ENCODE measurements around the gene NRXN2.

Gene NRXN2

GRCh38 chr11:64604458-64605243 lies 118.3 kb downstream of the NRXN2 start:
- Histone ChIP-seq H3K9ac (ENCODE audit: low read length) (no peak overlapping the region), H2AK5ac (ENCODE audit: low read length, severe bottlenecking) (no peak overlapping the region), H3K14ac (ENCODE audit: low read length in 2 of 2) (no peak overlapping the region), H3K4ac (ENCODE audit: low read depth in 1 of 2, low read length in 2 of 2) (no peak overlapping the region), H2BK5ac (ENCODE audit: low read depth, low read length, poor library complexity, severe bottlenecking) (no peak overlapping the region), H2BK12ac (ENCODE audit: low read length in 2 of 2) (no peak overlapping the region), H3K27me3 (ENCODE audit: control insufficient read depth in 1 of 2, insufficient read depth in 1 of 2, low read length in 2 of 2) (peaks cover 35% of the 10 kb centered on the region in 2 experiments), H4K8ac (ENCODE audit: low read length) (no peak overlapping the region), H3K23ac (ENCODE audit: low read length in 2 of 2) (no peak overlapping the region), H2BK120ac (ENCODE audit: low read depth, low read length) (no peak overlapping the region), H3K36me3 (ENCODE audit: control insufficient read depth in 1 of 2, insufficient read depth in 2 of 2, low read depth in 1 of 2, low read length in 2 of 2) (no peaks in the 10 kb centered on the region), H3K4me1 (ENCODE audit: control insufficient read depth, insufficient read depth, low read depth, low read length) (no peaks in the 10 kb centered on the region), H3K4me2 (ENCODE audit: low read length, poor library complexity, severe bottlenecking) (no peak overlapping the region), H3K18ac (ENCODE audit: low read depth in 1 of 2, low read length in 2 of 2) (no peak overlapping the region), H3K9me3 (ENCODE audit: control insufficient read depth, low read length) (no peaks in the 10 kb centered on the region), H3K79me1 (replicated peaks; ENCODE audit: low read length, poor library complexity, severe bottlenecking) (no peaks in the 10 kb centered on the region), H2AFZ (ENCODE audit: low read depth, low read length) (no peak overlapping the region), H4K91ac (ENCODE audit: low read length) (no peak overlapping the region), H3K27ac (ENCODE audit: low read length, poor library complexity, severe bottlenecking) (no peak overlapping the region), H2BK15ac (ENCODE audit: low read depth, poor library complexity, severe bottlenecking) (no peak overlapping the region), H3K4me3 (ENCODE audit: insufficient read depth in 1 of 2, low read depth in 1 of 2, low read length in 2 of 2) (no peak overlapping the region)
- 61% methylated on average over 6 of the region's 7 CpGs for WGBS
- no peak for DNase-seq

DNA sequence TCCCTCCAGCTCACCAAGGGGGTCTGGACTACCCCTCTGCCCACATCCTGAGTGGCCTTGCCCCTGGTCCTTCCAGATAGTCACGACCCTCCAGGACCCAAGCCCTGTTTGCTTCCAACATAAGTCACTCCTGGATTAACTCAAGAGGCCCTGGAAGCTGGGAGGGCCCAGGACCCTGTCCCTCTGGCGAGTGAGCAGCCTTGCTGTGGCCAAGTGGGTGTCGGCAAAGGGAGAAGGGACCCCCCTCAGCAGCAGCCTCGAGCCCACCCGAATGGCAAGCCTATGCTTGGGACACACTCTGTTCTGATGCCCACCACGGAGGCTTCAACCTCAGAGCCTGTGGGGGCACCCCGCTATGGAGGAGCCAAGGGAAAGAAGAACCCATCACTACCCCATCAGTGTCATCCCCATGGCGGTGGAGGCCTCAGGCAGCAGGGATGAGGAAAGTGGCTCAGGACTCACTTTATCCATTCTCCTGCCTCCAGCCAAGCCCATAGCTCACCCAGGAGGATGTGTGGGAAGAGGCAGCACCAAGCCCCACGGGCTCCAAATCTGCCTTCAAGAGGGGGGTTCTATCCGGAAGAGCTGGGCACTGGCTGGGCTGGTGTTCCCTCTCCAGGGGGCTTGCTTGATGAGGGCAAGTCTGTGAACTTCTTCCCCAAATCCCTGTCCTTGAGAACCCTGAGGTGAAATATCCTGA lies 119.4 kb downstream of the NRXN2 start:
- Histone ChIP-seq H3K79me1 (replicated peaks; ENCODE audit: low read length, poor library complexity, severe bottlenecking) (no peaks in the 10 kb centered on the region), H3K4me2 (ENCODE audit: low read length, poor library complexity, severe bottlenecking) (no peak overlapping the region), H2BK120ac (ENCODE audit: low read depth, low read length) (no peak overlapping the region), H3K36me3 (ENCODE audit: control insufficient read depth in 1 of 2, insufficient read depth in 2 of 2, low read depth in 1 of 2, low read length in 2 of 2) (no peaks in the 10 kb centered on the region), H4K8ac (ENCODE audit: low read length) (peak overlapping the region; percentile 38), H2BK5ac (ENCODE audit: low read depth, low read length, poor library complexity, severe bottlenecking) (no peak overlapping the region), H3K14ac (ENCODE audit: low read length in 2 of 2) (no peak overlapping the region), H2AK5ac (ENCODE audit: low read length, severe bottlenecking) (no peak overlapping the region), H2BK15ac (ENCODE audit: low read depth, poor library complexity, severe bottlenecking) (no peak overlapping the region), H3K4me1 (ENCODE audit: control insufficient read depth, insufficient read depth, low read depth, low read length) (no peaks in the 10 kb centered on the region), H3K9ac (ENCODE audit: low read length) (no peak overlapping the region), H3K4ac (ENCODE audit: low read depth in 1 of 2, low read length in 2 of 2) (no peak overlapping the region), H2BK12ac (ENCODE audit: low read length in 2 of 2) (no peak overlapping the region), H3K27ac (ENCODE audit: low read length, poor library complexity, severe bottlenecking) (no peak overlapping the region), H3K18ac (ENCODE audit: low read depth in 1 of 2, low read length in 2 of 2) (no peak overlapping the region), H3K4me3 (ENCODE audit: insufficient read depth in 1 of 2, low read depth in 1 of 2, low read length in 2 of 2) (no peak overlapping the region), H3K27me3 (ENCODE audit: control insufficient read depth in 1 of 2, insufficient read depth in 1 of 2, low read length in 2 of 2) (peaks cover 29 to 35% of the 10 kb centered on the region in 2 experiments), H2AFZ (ENCODE audit: low read depth, low read length) (no peak overlapping the region), H4K91ac (ENCODE audit: low read length) (no peak overlapping the region), H3K9me3 (ENCODE audit: control insufficient read depth, low read length) (no peaks in the 10 kb centered on the region), H3K23ac (ENCODE audit: low read length in 2 of 2) (no peak overlapping the region)
- no peak for DNase-seq
- WGBS: 78% methylated on average over 10 of the region's 10 CpGs

GRCh38 chr11:64602466-64603070 lies 120.4 kb downstream of the NRXN2 start:
- Histone ChIP-seq H2AFZ (ENCODE audit: low read depth, low read length) (no peak overlapping the region), H3K18ac (ENCODE audit: low read depth in 1 of 2, low read length in 2 of 2) (no peak overlapping the region), H2AK5ac (ENCODE audit: low read length, severe bottlenecking) (no peak overlapping the region), H4K91ac (ENCODE audit: low read length) (peak overlapping the region; percentile 55), H3K9ac (ENCODE audit: low read length) (no peak overlapping the region), H3K4me2 (ENCODE audit: low read length, poor library complexity, severe bottlenecking) (no peak overlapping the region), H4K8ac (ENCODE audit: low read length) (no peak overlapping the region), H3K4me1 (ENCODE audit: control insufficient read depth, insufficient read depth, low read depth, low read length) (no peaks in the 10 kb centered on the region), H2BK120ac (ENCODE audit: low read depth, low read length) (no peak overlapping the region), H3K36me3 (ENCODE audit: control insufficient read depth in 1 of 2, insufficient read depth in 2 of 2, low read depth in 1 of 2, low read length in 2 of 2) (no peaks in the 10 kb centered on the region), H3K27ac (ENCODE audit: low read length, poor library complexity, severe bottlenecking) (no peak overlapping the region), H3K14ac (ENCODE audit: low read length in 2 of 2) (no peak overlapping the region), H3K4me3 (ENCODE audit: insufficient read depth in 1 of 2, low read depth in 1 of 2, low read length in 2 of 2) (no peak overlapping the region), H2BK5ac (ENCODE audit: low read depth, low read length, poor library complexity, severe bottlenecking) (no peak overlapping the region), H3K23ac (ENCODE audit: low read length in 2 of 2) (no peak overlapping the region), H2BK15ac (ENCODE audit: low read depth, poor library complexity, severe bottlenecking) (no peak overlapping the region), H3K27me3 (ENCODE audit: control insufficient read depth in 1 of 2, insufficient read depth in 1 of 2, low read length in 2 of 2) (peaks cover 28 to 35% of the 10 kb centered on the region in 2 experiments), H3K4ac (ENCODE audit: low read depth in 1 of 2, low read length in 2 of 2) (no peak overlapping the region), H3K79me1 (replicated peaks; ENCODE audit: low read length, poor library complexity, severe bottlenecking) (no peaks in the 10 kb centered on the region), H2BK12ac (ENCODE audit: low read length in 2 of 2) (no peak overlapping the region), H3K9me3 (ENCODE audit: control insufficient read depth, low read length) (no peaks in the 10 kb centered on the region)
- DNase-seq: no peak
- 91% methylated on average over 10 of the region's 10 CpGs for WGBS

Data from mesenchymal stem cell (in vitro differentiated cells and primary cell).